ENCODE results near the gene ADORA3.

DNA sequence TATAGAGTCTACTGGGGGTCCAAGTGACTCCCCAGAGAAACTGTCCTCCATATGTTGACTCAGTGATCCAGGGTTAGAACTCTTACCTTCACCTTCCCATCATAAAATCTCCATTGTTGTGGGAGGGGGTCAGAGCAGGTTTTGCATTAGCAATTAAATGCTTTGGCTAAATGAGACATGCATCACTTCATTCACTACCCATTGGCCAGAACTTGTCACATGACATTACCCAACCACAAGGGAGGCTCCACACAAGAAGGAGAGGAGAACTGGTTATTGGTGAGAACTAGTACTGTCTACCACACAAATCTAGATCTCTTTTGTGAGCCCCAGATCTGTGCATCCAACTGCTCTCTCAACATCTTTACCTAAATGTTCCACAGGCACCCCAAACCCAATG lies 33.9 kb downstream of the ADORA3 start:
- TF ChIP-seq, protein P1, sequence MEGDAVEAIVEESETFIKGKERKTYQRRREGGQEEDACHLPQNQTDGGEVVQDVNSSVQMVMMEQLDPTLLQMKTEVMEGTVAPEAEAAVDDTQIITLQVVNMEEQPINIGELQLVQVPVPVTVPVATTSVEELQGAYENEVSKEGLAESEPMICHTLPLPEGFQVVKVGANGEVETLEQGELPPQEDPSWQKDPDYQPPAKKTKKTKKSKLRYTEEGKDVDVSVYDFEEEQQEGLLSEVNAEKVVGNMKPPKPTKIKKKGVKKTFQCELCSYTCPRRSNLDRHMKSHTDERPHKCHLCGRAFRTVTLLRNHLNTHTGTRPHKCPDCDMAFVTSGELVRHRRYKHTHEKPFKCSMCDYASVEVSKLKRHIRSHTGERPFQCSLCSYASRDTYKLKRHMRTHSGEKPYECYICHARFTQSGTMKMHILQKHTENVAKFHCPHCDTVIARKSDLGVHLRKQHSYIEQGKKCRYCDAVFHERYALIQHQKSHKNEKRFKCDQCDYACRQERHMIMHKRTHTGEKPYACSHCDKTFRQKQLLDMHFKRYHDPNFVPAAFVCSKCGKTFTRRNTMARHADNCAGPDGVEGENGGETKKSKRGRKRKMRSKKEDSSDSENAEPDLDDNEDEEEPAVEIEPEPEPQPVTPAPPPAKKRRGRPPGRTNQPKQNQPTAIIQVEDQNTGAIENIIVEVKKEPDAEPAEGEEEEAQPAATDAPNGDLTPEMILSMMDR (IDR thresholded peaks at IDR 0.05; ENCODE audit: insufficient read depth, low read depth, low read length): no peak
- no peak for TF ChIP-seq EZH2 (IDR thresholded peaks at IDR 0.05; ENCODE audit: insufficient read depth, low read length)

All from astrocyte (in vitro differentiated cells and primary cell).